ACHN (cell line): Measurements from ENCODE around the gene MRTFA.

Source experiments
- DNase-seq: peaks from one replicate; pipeline ENCODE4 v3.0.0-alpha.2; 2015
- in situ Hi-C: cut with HindIII; loops from 2 replicates; pipeline ENCODE4 v1.10.0; 2017; ENCODE audit warnings: low sequenced_read_pairs, low pct_ligation_motif_present, low pct_unique_long_range_greater_than_20kb

MRTFA gene

DNA sequence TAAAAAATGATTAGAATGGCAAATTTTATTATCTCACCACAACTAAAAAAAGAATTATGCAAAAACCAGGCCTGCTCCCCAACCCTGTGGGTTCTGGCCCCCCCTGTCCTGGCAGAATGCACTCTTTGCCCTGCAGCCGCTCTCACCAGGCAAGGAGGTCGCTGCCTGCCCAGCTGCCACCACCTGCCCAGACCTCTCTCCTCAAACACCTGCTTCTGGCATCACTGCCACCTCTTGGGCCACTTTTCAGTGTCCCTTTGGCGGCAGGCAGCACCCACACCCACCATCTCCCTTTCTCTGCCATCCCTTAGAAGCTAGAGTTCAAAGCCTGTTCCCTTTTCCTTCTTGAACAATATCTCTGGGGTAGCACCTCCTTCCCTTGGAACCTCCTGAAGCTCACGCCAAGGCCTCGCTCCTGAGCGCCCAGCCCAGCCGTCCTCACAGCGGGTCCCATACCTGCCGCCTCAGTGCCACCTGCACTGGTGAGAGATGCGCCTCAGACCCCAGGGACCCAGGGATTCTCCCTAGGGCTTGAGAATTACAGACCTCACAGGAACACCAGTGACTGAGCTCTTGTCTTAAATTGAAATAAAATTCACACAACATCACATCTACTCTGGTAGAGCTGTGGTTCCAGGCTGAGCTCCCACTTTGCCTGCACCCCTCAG is 221.5 kb downstream of the MRTFA start:
- DNase-seq: no peak
- in situ Hi-C loops: no loop called here

DNA sequence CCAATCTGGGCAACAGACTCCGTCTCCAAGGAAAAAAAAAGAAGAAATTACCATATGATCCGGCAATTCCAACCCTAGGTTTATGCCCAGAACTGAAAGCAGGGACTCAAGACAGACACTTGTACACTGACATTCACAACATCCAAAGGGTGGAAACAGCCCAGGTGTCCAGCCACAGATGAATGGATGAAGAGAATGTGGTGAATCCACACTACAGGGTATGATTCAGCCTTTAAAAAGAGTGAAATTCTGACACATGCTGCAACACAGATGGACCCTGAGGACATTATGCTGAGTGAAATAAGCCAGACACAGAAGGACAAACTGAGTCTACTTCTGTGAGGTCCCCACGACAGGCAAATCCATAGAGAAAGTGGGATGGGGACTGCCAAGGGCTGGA is 222.2 kb downstream of the MRTFA start:
- in situ Hi-C loops: no loop called here
- DNase-seq: peak; percentile 71

- in situ Hi-C loops: no loop called here
- no peak for DNase-seq
Measured at GRCh38 chr22:40413873-40414272, 222.6 kb downstream of the MRTFA start.

GRCh38 chr22:40412441-40412840 is 224.1 kb downstream of the MRTFA start:
- DNase-seq: no peak
- in situ Hi-C loops: no loop called here

- no peak for DNase-seq
- in situ Hi-C loops: no loop called here
Measured at GRCh38 chr22:40411506-40411861, 225.0 kb downstream of the MRTFA start.

GRCh38 chr22:40410731-40411505 is 225.6 kb downstream of the MRTFA start:
- no peak for DNase-seq
- in situ Hi-C loops: no loop called here

- in situ Hi-C loops: no loop called here
- no peak for DNase-seq
Measured at GRCh38 chr22:40410272-40410671, 226.2 kb downstream of the MRTFA start.

- DNase-seq: no peak
- in situ Hi-C loops: no loop called here
Measured at GRCh38 chr22:40409613-40410113, 226.9 kb downstream of the MRTFA start.

- DNase-seq: no peak
- in situ Hi-C loops: no loop called here
Measured at GRCh38 chr22:40408718-40409612, 227.6 kb downstream of the MRTFA start.

DNA sequence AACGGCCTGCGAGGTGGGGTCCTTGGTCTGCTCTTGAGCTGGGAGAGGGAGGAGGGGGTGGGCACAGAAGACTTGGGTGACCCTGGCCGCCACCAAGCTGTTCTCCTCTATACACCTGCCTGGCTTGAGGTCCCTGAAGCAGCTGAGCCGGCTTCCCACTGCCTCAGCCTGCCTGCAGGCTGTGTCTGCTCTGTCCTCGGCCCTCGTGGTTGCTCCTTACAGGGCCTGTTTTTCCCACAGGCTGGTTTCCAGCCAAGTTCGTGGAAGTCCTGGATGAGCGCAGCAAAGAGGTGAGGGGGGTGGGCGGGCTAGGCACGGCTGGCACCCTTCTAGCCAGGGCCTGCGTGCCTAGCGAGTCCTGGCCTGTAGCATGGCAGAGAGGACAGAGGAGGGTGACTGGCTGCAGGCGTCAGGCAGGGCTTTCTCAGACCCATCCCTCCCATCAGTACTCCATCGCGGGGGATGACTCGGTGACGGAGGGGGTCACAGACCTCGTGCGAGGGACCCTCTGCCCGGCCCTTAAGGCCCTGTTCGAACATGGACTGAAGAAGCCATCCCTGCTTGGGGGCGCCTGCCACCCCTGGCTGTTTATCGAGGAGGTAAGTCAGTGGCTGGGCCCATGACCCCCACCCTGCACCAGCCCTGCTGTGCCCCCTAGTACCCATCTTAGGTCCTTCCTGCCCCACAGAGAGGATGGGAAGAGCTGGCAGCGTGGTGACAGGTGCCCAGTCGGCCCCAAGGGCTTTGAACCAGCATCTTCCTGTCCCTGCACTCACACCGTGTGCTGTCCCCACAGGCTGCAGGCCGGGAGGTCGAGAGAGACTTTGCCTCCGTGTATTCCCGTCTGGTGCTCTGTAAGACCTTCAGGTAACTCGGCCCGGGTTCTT is 228.4 kb downstream of the MRTFA start:
- no peak for DNase-seq
- in situ Hi-C loops: no loop called here

- in situ Hi-C loops: no loop called here
- DNase-seq: no peak
Measured at GRCh38 chr22:40407021-40407761, 229.3 kb downstream of the MRTFA start.

- in situ Hi-C loops: no loop called here
- DNase-seq: no peak
Measured at GRCh38 chr22:40406063-40406890, 230.2 kb downstream of the MRTFA start.

DNA sequence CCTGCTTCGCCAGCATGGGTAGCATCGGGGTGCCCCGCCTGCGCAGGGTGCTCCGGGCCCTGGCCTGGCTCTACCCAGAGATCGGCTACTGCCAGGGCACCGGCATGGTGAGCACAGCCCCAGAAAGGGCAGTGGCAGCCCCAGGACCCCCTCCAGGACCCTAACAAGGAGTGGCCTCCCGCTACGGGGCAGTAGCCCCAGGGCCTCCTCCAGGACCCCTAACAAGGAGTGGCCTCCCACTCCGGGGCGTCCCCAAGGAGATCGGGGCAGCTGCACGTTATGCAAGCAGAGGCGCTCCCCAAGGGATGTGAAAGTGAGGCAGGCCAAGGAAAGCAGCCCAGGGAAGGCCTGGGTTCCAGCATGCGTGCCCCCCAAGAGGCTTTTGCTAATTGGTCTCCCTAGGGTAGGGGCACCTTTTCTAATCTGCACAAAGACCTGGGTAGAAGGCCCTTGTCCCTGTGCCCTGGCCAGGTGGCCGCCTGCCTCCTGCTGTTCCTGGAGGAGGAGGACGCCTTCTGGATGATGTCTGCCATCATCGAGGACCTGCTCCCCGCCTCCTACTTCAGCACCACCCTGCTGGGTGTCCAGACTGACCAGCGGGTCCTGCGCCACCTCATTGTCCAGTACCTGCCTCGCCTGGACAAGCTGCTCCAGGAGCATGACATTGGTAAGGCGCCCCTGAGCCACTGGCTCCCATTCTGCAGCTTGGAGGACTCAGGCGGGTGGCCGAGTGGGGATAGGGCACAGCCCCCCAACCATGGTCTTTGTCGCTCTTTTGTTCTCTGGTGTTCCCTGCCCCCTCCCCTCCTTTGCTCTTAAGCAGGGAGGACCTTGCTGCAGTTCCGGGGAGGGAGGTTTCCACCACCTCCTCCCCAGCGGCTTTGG is 231.1 kb downstream of the MRTFA start:
- in situ Hi-C loops: no loop called here
- DNase-seq: no peak

GRCh38 chr22:40404251-40405177 is 232.0 kb downstream of the MRTFA start:
- in situ Hi-C loops: no loop called here
- DNase-seq: no peak

DNA sequence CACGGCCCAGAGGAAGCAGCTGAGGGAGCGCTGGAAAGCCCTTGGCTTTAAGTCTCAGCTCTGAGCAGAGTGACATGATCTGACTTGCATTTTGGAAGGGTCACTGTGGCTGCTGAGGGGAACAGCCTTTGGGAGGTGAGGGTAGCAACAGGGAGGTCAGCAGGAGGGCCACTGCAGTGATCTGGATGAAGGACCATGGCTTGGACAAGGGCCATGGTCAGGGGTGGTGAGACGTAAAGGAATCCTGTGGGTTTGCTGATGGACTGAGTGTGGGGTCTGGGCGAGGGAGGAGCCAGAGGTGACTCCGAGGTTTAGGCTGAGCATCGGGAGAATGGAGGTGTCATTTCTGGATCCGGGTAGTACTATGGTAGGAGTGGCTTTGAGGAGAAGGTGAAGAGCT is 232.9 kb downstream of the MRTFA start:
- in situ Hi-C loops: no loop called here
- no peak for DNase-seq
